ENCODE measurements around the gene IER5L.

DNA sequence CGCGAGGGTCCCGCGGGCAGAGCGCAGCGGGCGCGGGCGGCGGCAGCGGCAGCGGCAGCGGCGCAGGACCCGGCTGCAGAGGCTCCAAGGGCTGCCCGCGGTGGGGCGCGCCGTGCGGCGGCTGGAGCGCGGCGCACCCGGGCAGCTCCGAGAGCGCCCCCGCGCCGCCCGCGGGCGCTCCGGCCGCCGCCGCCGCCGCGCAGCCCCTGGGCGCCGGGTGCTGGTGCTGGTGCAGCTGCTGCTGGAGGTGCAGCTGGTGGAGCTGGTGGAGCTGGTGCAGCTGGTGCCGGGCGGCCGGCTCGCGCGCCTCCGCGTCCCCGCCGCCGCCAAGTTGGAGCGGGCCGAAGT, 644 bp downstream of the IER5L start:
- TF ChIP-seq, protein P1, sequence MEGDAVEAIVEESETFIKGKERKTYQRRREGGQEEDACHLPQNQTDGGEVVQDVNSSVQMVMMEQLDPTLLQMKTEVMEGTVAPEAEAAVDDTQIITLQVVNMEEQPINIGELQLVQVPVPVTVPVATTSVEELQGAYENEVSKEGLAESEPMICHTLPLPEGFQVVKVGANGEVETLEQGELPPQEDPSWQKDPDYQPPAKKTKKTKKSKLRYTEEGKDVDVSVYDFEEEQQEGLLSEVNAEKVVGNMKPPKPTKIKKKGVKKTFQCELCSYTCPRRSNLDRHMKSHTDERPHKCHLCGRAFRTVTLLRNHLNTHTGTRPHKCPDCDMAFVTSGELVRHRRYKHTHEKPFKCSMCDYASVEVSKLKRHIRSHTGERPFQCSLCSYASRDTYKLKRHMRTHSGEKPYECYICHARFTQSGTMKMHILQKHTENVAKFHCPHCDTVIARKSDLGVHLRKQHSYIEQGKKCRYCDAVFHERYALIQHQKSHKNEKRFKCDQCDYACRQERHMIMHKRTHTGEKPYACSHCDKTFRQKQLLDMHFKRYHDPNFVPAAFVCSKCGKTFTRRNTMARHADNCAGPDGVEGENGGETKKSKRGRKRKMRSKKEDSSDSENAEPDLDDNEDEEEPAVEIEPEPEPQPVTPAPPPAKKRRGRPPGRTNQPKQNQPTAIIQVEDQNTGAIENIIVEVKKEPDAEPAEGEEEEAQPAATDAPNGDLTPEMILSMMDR (IDR thresholded peaks at IDR 0.05), result peak in 2 of 6 experiments; percentile 9 to 12
- no peak for TF ChIP-seq POLR2A (IDR thresholded peaks at IDR 0.05)
